ENCODE results near the gene SHANK1. TPM values are rescaled to one million over a fixed set of nuclear protein-coding genes. Genes with fewer than 3 reads are reported as not detected.
"Not testable (repeated sequence)": the region's sequence is repeated elsewhere in the genome, so short reads cannot be mapped to it uniquely, and the experiment has no call there.

SHANK1 gene
- total RNA-seq, 4 donors from 2014 or later: 0.11 to 0.42 (median 0.39) TPM; not detected in 1

- TF ChIP-seq CTCF (IDR thresholded peaks at IDR 0.05) (no peak), POLR2AphosphoS5 (IDR thresholded peaks at IDR 0.05) (no peak), POLR2A (IDR thresholded peaks at IDR 0.05; ENCODE audit: low read depth) (no peak), EP300 (IDR thresholded peaks at IDR 0.05) (no peak)
- intact Hi-C loops (cut with DNase I): no loop called here
- Histone ChIP-seq H3K27me3 (peaks cover 0 to 61% (median 1%) of the 10 kb centered on the region in 4 donors), H3K27ac (replicated peaks in 1 of 4) (no peak overlapping the region), H3K9me3 (no peaks in the 10 kb centered on the region), H3K4me1 (no peaks in the 10 kb centered on the region), H3K4me3 (no peak overlapping the region), H3K36me3 (no peaks in the 10 kb centered on the region)
- DNase-seq (ENCODE audit: extremely low spot score): no peak
- 63% methylated on average over 6 of the region's 6 CpGs for WGBS
Measured at GRCh38 chr19:50749490-50749889, 29.9 kb upstream of the SHANK1 start.

DNA sequence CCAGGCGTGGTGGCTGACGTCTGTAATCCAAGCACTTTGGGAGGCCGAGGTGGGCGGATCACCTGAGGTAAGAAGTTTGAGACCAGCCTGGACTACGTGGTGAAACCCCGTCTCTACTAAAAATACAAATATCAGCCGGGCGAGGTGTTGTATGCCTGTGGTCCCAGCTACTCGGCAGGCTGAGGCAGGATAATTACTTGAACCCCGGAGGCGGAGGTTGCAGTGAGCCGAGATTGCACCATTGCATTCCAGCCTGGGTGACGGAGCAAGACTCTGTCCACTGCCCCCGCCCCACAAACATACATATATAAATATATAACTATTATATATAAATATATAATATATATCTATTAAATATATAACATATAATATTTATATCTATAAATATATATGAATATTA, 27.5 kb upstream of the SHANK1 start:
- H3K4me3 ChIP-seq; H3K4me1 ChIP-seq; H3K9me3 ChIP-seq; DNase-seq (ENCODE audit: extremely low spot score); H3K36me3 ChIP-seq; H3K27ac ChIP-seq (replicated peaks in 1 of 4); intact Hi-C loops (cut with DNase I): not testable (repeated sequence)
- WGBS: 92% methylated on average over 14 of the region's 14 CpGs
- peaks cover 0 to 67% (median 1%) of the 10 kb centered on the region in 4 donors for H3K27me3 ChIP-seq

GRCh38 chr19:50745221-50745620, 25.6 kb upstream of the SHANK1 start:
- H3K4me3 ChIP-seq: no peak overlapping the region
- no peaks in the 10 kb centered on the region for H3K9me3 ChIP-seq
- H3K27me3 ChIP-seq: peaks cover 0 to 77% (median 4%) of the 10 kb centered on the region in 4 donors
- 77% methylated on average over 10 of the region's 10 CpGs for WGBS
- TF ChIP-seq EP300 (IDR thresholded peaks at IDR 0.05) (no peak), POLR2A (IDR thresholded peaks at IDR 0.05; ENCODE audit: low read depth) (no peak), POLR2AphosphoS5 (IDR thresholded peaks at IDR 0.05) (no peak), CTCF (IDR thresholded peaks at IDR 0.05) (no peak)
- H3K36me3 ChIP-seq: no peaks in the 10 kb centered on the region
- no peak overlapping the region for H3K27ac ChIP-seq (replicated peaks in 1 of 4)
- DNase-seq (ENCODE audit: extremely low spot score): no peak
- intact Hi-C loops (cut with DNase I): no loop called here
- no peaks in the 10 kb centered on the region for H3K4me1 ChIP-seq

- no peak overlapping the region for H3K27ac ChIP-seq (replicated peaks in 1 of 4)
- H3K4me1 ChIP-seq: no peaks in the 10 kb centered on the region
- no peaks in the 10 kb centered on the region for H3K9me3 ChIP-seq
- intact Hi-C loops (cut with DNase I): no loop called here
- H3K4me3 ChIP-seq: no peak overlapping the region
- 87% methylated on average over 6 of the region's 6 CpGs for WGBS
- H3K27me3 ChIP-seq: peaks cover 0 to 77% (median 7%) of the 10 kb centered on the region in 4 donors
- no peak for DNase-seq (ENCODE audit: extremely low spot score)
- TF ChIP-seq POLR2A (IDR thresholded peaks at IDR 0.05; ENCODE audit: low read depth) (no peak), EP300 (IDR thresholded peaks at IDR 0.05) (no peak), POLR2AphosphoS5 (IDR thresholded peaks at IDR 0.05) (no peak), CTCF (IDR thresholded peaks at IDR 0.05) (no peak)
- H3K36me3 ChIP-seq: no peaks in the 10 kb centered on the region
Measured at GRCh38 chr19:50743537-50743936, 23.9 kb upstream of the SHANK1 start.

DNA sequence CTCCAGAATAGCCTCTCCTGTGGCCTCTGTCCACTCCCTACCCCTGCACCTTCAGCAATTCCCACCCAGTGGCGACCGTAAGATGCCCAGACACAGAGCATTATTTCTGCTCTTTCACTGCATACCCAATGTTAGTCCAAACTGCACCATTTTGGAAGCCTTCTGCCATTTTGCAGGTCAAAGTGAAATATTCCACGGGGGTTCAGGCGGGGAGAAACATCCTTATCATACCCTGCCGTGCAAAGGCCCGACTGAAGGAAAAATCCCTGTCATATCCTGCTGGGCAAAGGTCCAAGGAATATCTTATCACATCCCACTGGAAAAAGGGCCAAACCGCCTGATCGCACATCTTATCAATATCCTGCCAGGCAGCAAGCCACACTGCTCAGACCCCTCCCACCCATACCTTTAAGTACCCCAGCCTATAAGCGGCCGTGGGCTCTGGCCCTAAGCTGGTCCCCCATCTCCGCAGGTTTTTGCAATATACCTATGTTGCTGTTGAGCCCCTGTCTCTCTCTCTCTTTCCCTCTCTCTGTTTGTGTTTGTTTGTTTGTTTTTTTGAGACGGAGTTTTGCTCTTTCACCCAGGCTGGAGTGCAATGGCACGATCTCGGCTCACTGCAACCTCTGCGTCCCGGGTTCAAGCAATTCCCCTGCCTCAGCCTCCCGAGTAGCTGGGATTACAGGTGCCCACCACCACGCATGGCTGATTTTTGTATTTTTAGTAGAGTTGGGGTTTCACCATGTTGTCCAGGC, 21.8 kb upstream of the SHANK1 start:
- Histone ChIP-seq H3K27ac (replicated peaks in 1 of 4) (no peak overlapping the region), H3K27me3 (peaks cover 0 to 82% (median 6%) of the 10 kb centered on the region in 4 donors), H3K4me3 (no peak overlapping the region), H3K36me3 (no peaks in the 10 kb centered on the region), H3K4me1 (no peaks in the 10 kb centered on the region), H3K9me3 (no peaks in the 10 kb centered on the region)
- intact Hi-C loops (cut with DNase I): no loop called here
- 71% methylated on average over 18 of the region's 18 CpGs for WGBS
- TF ChIP-seq POLR2A (IDR thresholded peaks at IDR 0.05; ENCODE audit: low read depth) (no peak), POLR2AphosphoS5 (IDR thresholded peaks at IDR 0.05) (no peak), EP300 (IDR thresholded peaks at IDR 0.05) (no peak), CTCF (IDR thresholded peaks at IDR 0.05) (no peak)
- DNase-seq (ENCODE audit: extremely low spot score): no peak

Data from esophagus muscularis mucosa (tissue), 4 donors.